Stomach (tissue), 4 donors: Measurements from ENCODE around the gene ATL2.

ENCODE experiments used
- POLR2A ChIP-seq, 4 donors: fragments of 450-650 bp; IDR thresholded peaks; one replicate each; pipeline ENCODE4 v1.6.1; 2016; ENCODE audit warnings: antibody characterized with exemption in 4 of 4, control low read depth in 2 of 4, mild to moderate bottlenecking in 1 of 4, moderate library complexity in 1 of 4
- POLR2AphosphoS5 ChIP-seq, 3 donors: sonication (generic); formaldehyde crosslinking; IDR thresholded peaks; one replicate each; pipeline ENCODE4 v1.6.1; 2016; ENCODE audit warnings: antibody characterized with exemption in 3 of 3
- TF ChIP-seq, protein P1 (sequence below), 7 experiments: fragments of 450-650 bp in 4 of 7; fragments of 200-600 bp in 3 of 7; sonication (generic) in 3 of 7; IDR thresholded peaks; one replicate each; pipeline ENCODE4 v1.5.1; 2016 to 2019; ENCODE audit warnings: antibody characterized with exemption in 7 of 7, control low read depth in 2 of 7, mild to moderate bottlenecking in 1 of 7

GRCh38 chr2:38248707-38249106 lies 128.4 kb downstream of the ATL2 start:
- TF ChIP-seq, protein P1, sequence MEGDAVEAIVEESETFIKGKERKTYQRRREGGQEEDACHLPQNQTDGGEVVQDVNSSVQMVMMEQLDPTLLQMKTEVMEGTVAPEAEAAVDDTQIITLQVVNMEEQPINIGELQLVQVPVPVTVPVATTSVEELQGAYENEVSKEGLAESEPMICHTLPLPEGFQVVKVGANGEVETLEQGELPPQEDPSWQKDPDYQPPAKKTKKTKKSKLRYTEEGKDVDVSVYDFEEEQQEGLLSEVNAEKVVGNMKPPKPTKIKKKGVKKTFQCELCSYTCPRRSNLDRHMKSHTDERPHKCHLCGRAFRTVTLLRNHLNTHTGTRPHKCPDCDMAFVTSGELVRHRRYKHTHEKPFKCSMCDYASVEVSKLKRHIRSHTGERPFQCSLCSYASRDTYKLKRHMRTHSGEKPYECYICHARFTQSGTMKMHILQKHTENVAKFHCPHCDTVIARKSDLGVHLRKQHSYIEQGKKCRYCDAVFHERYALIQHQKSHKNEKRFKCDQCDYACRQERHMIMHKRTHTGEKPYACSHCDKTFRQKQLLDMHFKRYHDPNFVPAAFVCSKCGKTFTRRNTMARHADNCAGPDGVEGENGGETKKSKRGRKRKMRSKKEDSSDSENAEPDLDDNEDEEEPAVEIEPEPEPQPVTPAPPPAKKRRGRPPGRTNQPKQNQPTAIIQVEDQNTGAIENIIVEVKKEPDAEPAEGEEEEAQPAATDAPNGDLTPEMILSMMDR (IDR thresholded peaks at IDR 0.05): no peak
- TF ChIP-seq POLR2A (IDR thresholded peaks at IDR 0.05) (no peak), POLR2AphosphoS5 (IDR thresholded peaks at IDR 0.05) (no peak)
